Loucy (cell line): ENCODE results near the gene ZNF560.

Source experiments
- H2AFZ ChIP-seq: fragments of 200-600 bp; sonication (generic); 2 replicates; pipeline ENCODE4 v1.6.0; 2016; ENCODE audit warnings: antibody characterized with exemption, mild to moderate bottlenecking, low read length, moderate library complexity
- H3F3A ChIP-seq: fragments of 200-600 bp; 2 replicates; pipeline ENCODE4 v1.6.0; 2016; ENCODE audit warnings: antibody characterized with exemption, low read depth, mild to moderate bottlenecking
- H3K27me3 ChIP-seq: fragments of 200-600 bp; sonication (generic); 2 replicates; pipeline ENCODE4 v1.6.1; 2014; ENCODE audit warnings: low read length, mild to moderate bottlenecking; ENCODE audit not compliant: insufficient read depth, poor library complexity, severe bottlenecking
- H3K36me3 ChIP-seq: fragments of 200-600 bp; sonication (generic); 2 replicates; pipeline ENCODE4 v1.6.1; 2016; ENCODE audit warnings: low read length; ENCODE audit not compliant: insufficient read depth
- H3K4me1 ChIP-seq: fragments of 200-600 bp; sonication (generic); 2 replicates; pipeline ENCODE4 v1.5.1; 2014; ENCODE audit warnings: low read length, mild to moderate bottlenecking; ENCODE audit not compliant: insufficient read depth, poor library complexity, severe bottlenecking
- H3K4me2 ChIP-seq: fragments of 200-600 bp; sonication (generic); 2 replicates; pipeline ENCODE4 v1.6.0; 2014; ENCODE audit warnings: antibody characterized with exemption, low read length, low read depth, mild to moderate bottlenecking; ENCODE audit not compliant: poor library complexity, severe bottlenecking
- H3K4me3 ChIP-seq: fragments of 200-600 bp; sonication (generic); 2 replicates; pipeline ENCODE4 v1.5.1; 2014; ENCODE audit warnings: low read length, mild to moderate bottlenecking, mixed read lengths; ENCODE audit not compliant: poor library complexity, severe bottlenecking
- H3K79me2 ChIP-seq: fragments of 200-600 bp; sonication (generic); 2 replicates; pipeline ENCODE4 v1.6.1; 2014; ENCODE audit warnings: low read length; ENCODE audit not compliant: insufficient read depth
- H3K9ac ChIP-seq: fragments of 200-600 bp; sonication (generic); 2 replicates; pipeline ENCODE4 v1.6.0; 2014; ENCODE audit warnings: mild to moderate bottlenecking, low read depth, low read length, moderate library complexity; ENCODE audit not compliant: poor library complexity, severe bottlenecking
- H3K9me2 ChIP-seq: fragments of 200-600 bp; sonication (generic); replicated peaks from 2 replicates; pipeline ENCODE4 v1.6.1; 2016; ENCODE audit warnings: low read depth, low read length, mixed read lengths
- H3K9me3 ChIP-seq: fragments of 200-600 bp; sonication (generic); 2 replicates; pipeline ENCODE4 v1.6.1; 2014; ENCODE audit warnings: mild to moderate bottlenecking, antibody characterized with exemption, low read length, low read depth; ENCODE audit not compliant: insufficient read depth
- H4K20me1 ChIP-seq: fragments of 200-600 bp; sonication (generic); 2 replicates; pipeline ENCODE4 v1.6.0; 2014; ENCODE audit warnings: antibody characterized with exemption, low read length, mild to moderate bottlenecking; ENCODE audit not compliant: insufficient read depth, poor library complexity, severe bottlenecking
- CTCF ChIP-seq: fragments of 200-600 bp; sonication (generic); conservative IDR thresholded peaks from 2 replicates; pipeline ENCODE4 v1.5.1; 2014; ENCODE audit warnings: mild to moderate bottlenecking, antibody characterized with exemption, low read length
- EZH2phosphoT487 ChIP-seq: fragments of 200-600 bp; IDR thresholded peaks from 2 replicates; pipeline ENCODE4 v1.6.1; 2018; ENCODE audit warnings: antibody characterized with exemption, mild to moderate bottlenecking, moderate library complexity, borderline replicate concordance

The ZNF560 gene

GRCh38 chr19:9528757-9529336 lies 30.4 kb upstream of the ZNF560 start:
- Histone ChIP-seq H3K9ac (no peak overlapping the region), H2AFZ (no peak overlapping the region), H3K9me2 (no peaks in the 10 kb centered on the region), H3F3A (no peaks in the 10 kb centered on the region), H3K27me3 (no peaks in the 10 kb centered on the region), H4K20me1 (no peaks in the 10 kb centered on the region), H3K9me3 (peaks cover 36% of the 10 kb centered on the region), H3K4me3 (no peak overlapping the region), H3K36me3 (peaks cover 44% of the 10 kb centered on the region), H3K79me2 (no peaks in the 10 kb centered on the region), H3K4me1 (no peaks in the 10 kb centered on the region), H3K4me2 (no peak overlapping the region)
- no peak for TF ChIP-seq CTCF
- no peak for TF ChIP-seq EZH2phosphoT487

GRCh38 chr19:9523885-9524474 lies 25.6 kb upstream of the ZNF560 start:
- peaks cover 35% of the 10 kb centered on the region; the same call in 1 of the 2 replicates for H3K9me3 ChIP-seq
- H3K4me1 ChIP-seq: no peaks in the 10 kb centered on the region
- H2AFZ ChIP-seq: no peak overlapping the region
- peaks cover 9% of the 10 kb centered on the region; the same call in 1 of the 2 replicates for H3K36me3 ChIP-seq
- no peaks in the 10 kb centered on the region for H3F3A ChIP-seq
- H3K27me3 ChIP-seq: no peaks in the 10 kb centered on the region
- H4K20me1 ChIP-seq: no peaks in the 10 kb centered on the region
- H3K9me2 ChIP-seq: no peaks in the 10 kb centered on the region
- H3K79me2 ChIP-seq: no peaks in the 10 kb centered on the region
- H3K4me2 ChIP-seq: no peak overlapping the region
- no peak overlapping the region for H3K4me3 ChIP-seq
- H3K9ac ChIP-seq: no peak overlapping the region
- TF ChIP-seq EZH2phosphoT487 (no peak), CTCF (no peak)

GRCh38 chr19:9507285-9507684 lies 8.9 kb upstream of the ZNF560 start:
- Histone ChIP-seq H3K9ac (no peak overlapping the region), H4K20me1 (no peaks in the 10 kb centered on the region), H3K9me2 (no peaks in the 10 kb centered on the region), H3K4me2 (no peak overlapping the region), H3K27me3 (no peaks in the 10 kb centered on the region), H2AFZ (no peak overlapping the region), H3K9me3 (peaks cover 10% of the 10 kb centered on the region; the same call in 1 of the 2 replicates), H3K79me2 (no peaks in the 10 kb centered on the region), H3K36me3 (no peaks in the 10 kb centered on the region), H3K4me1 (no peaks in the 10 kb centered on the region), H3K4me3 (no peak overlapping the region), H3F3A (no peaks in the 10 kb centered on the region)
- TF ChIP-seq EZH2phosphoT487: no peak
- TF ChIP-seq CTCF: no peak
